HEK293 (cell line): ENCODE data around the gene PEX26.

Experiments used
- CTCF ChIA-PET: fragments of 350-600 bp; formaldehyde crosslinking; extraction: SDS; loops from one replicate; lab custom pipeline; 2021; ENCODE audit warnings: antibody characterized with exemption; lab: Yijun Ruan, JAX
- POLR2A ChIA-PET: fragments of 300-600 bp; formaldehyde crosslinking; extraction: SDS; loops from one replicate; lab custom pipeline; 2020; ENCODE audit warnings: antibody characterized with exemption, inconsistent platforms; lab: Yijun Ruan, JAX
- H3K27ac ChIP-seq: fragments of 200-500 bp; sonication (Bioruptor generic); 2 replicates; pipeline ENCODE4 v1.5.1; 2014; ENCODE audit warnings: low read depth, low read length, control low read depth, inconsistent platforms; ENCODE audit errors: extremely low read depth
- H3K36me3 ChIP-seq, 2 experiments: fragments of 200-500 bp in 1 of 2; sonication (Bioruptor generic) in 1 of 2; 1 replicate in 1 of 2; 2 replicates in 1 of 2; pipeline ENCODE4 v1.5.1; 2014 to 2017; ENCODE audit warnings: inconsistent platforms in 2 of 2, low read length in 2 of 2; ENCODE audit not compliant: control insufficient read depth in 2 of 2, insufficient read depth in 1 of 2
- H3K4me1 ChIP-seq: fragments of 200-500 bp; sonication (Bioruptor generic); 2 replicates; pipeline ENCODE4 v1.5.1; 2014; ENCODE audit warnings: mild to moderate bottlenecking, low read length, inconsistent platforms; ENCODE audit not compliant: control insufficient read depth, insufficient read depth
- H3K4me3 ChIP-seq: 2 replicates; pipeline ENCODE4 v1.5.1; 2011; ENCODE audit warnings: low read depth, mild to moderate bottlenecking, control low read depth, low read length, moderate library complexity
- H3K9me3 ChIP-seq: fragments of 200-500 bp; sonication (Bioruptor generic); 2 replicates; pipeline ENCODE4 v1.5.1; 2014; ENCODE audit warnings: low read depth, low read length, inconsistent platforms; ENCODE audit not compliant: control insufficient read depth, insufficient read depth
- EGR2 ChIP-seq: fragments of 450-650 bp; formaldehyde crosslinking; IDR thresholded peaks from 2 replicates; pipeline ENCODE4 v1.5.1; 2016; ENCODE audit warnings: low read depth, missing biosample characterization, missing genetic modification characterization
- FEZF1 ChIP-seq: fragments of 450-650 bp; formaldehyde crosslinking; IDR thresholded peaks from 2 replicates; pipeline ENCODE4 v1.5.1; 2016; ENCODE audit warnings: missing biosample characterization, missing genetic modification characterization
- PBX3 ChIP-seq: sonication (generic); formaldehyde crosslinking; IDR thresholded peaks from 2 replicates; pipeline ENCODE4 v1.8.1; 2022; ENCODE audit warnings: mild to moderate bottlenecking, moderate library complexity, missing genetic modification reagents
- ZBTB1 ChIP-seq: fragments of 450-650 bp; formaldehyde crosslinking; IDR thresholded peaks from 2 replicates; pipeline ENCODE4 v1.5.1; 2016; ENCODE audit warnings: missing biosample characterization, missing genetic modification characterization
- ZBTB20 ChIP-seq: fragments of 450-650 bp; formaldehyde crosslinking; IDR thresholded peaks from 2 replicates; pipeline ENCODE4 v1.5.1; 2016; ENCODE audit warnings: missing biosample characterization, missing genetic modification characterization
- ZFHX2 ChIP-seq: fragments of 450-650 bp; formaldehyde crosslinking; conservative IDR thresholded peaks from 2 replicates; pipeline ENCODE4 v1.5.1; 2016; ENCODE audit warnings: missing biosample characterization, missing genetic modification characterization
- ZFP41 ChIP-seq: fragments of 450-650 bp; formaldehyde crosslinking; IDR thresholded peaks from 2 replicates; pipeline ENCODE4 v1.5.1; 2016; ENCODE audit warnings: missing biosample characterization, missing genetic modification characterization, borderline replicate concordance
- ZNF174 ChIP-seq: fragments of 450-650 bp; formaldehyde crosslinking; IDR thresholded peaks from 2 replicates; pipeline ENCODE4 v1.5.0; 2017; ENCODE audit warnings: missing biosample characterization, mild to moderate bottlenecking, missing genetic modification characterization
- ZNF274 ChIP-seq, 2 experiments: fragments of 200-500 bp in 1 of 2; fragments of 450-650 bp in 1 of 2; sonication (Bioruptor generic) in 1 of 2; formaldehyde crosslinking in 1 of 2; IDR thresholded peaks; 2 replicates each; pipeline versions ENCODE4 v1.5.1 to v1.6.1; 2014 to 2016; ENCODE audit warnings: borderline replicate concordance in 1 of 2, inconsistent platforms in 1 of 2, low read length in 1 of 2, missing biosample characterization in 1 of 2, missing genetic modification characterization in 1 of 2
- ZNF404 ChIP-seq: fragments of 450-650 bp; formaldehyde crosslinking; IDR thresholded peaks from 2 replicates; pipeline ENCODE4 v1.5.1; 2017; ENCODE audit warnings: missing biosample characterization, missing genetic modification characterization
- ZNF433 ChIP-seq: fragments of 450-650 bp; formaldehyde crosslinking; IDR thresholded peaks from 2 replicates; pipeline ENCODE4 v1.5.1; 2016; ENCODE audit warnings: missing biosample characterization, missing genetic modification characterization, low read depth
- ZNF473 ChIP-seq: fragments of 450-650 bp; formaldehyde crosslinking; IDR thresholded peaks from 2 replicates; pipeline ENCODE4 v1.5.1; 2017; ENCODE audit warnings: missing biosample characterization, missing genetic modification characterization
- ZNF514 ChIP-seq: fragments of 450-650 bp; formaldehyde crosslinking; IDR thresholded peaks from 2 replicates; pipeline ENCODE4 v1.5.1; 2016; ENCODE audit warnings: missing biosample characterization, missing genetic modification characterization
- ZNF558 ChIP-seq: fragments of 450-650 bp; formaldehyde crosslinking; IDR thresholded peaks from 2 replicates; pipeline ENCODE4 v1.5.1; 2016; ENCODE audit warnings: missing biosample characterization, missing genetic modification characterization
- ZNF664 ChIP-seq: fragments of 450-650 bp; formaldehyde crosslinking; IDR thresholded peaks from 2 replicates; pipeline ENCODE4 v1.5.1; 2016; ENCODE audit warnings: missing biosample characterization, missing genetic modification characterization
- ZNF791 ChIP-seq: fragments of 450-650 bp; formaldehyde crosslinking; IDR thresholded peaks from 2 replicates; pipeline ENCODE4 v1.5.1; 2016; ENCODE audit warnings: missing biosample characterization, missing genetic modification characterization
- ZSCAN16 ChIP-seq: fragments of 450-650 bp; formaldehyde crosslinking; IDR thresholded peaks from 2 replicates; pipeline ENCODE4 v1.5.1; 2016; ENCODE audit warnings: missing biosample characterization, missing genetic modification characterization
- TF ChIP-seq, protein P1 (sequence below): fragments of 450-650 bp; formaldehyde crosslinking; IDR thresholded peaks from 2 replicates; pipeline ENCODE4 v1.5.1; 2016; ENCODE audit warnings: missing biosample characterization, missing genetic modification characterization
- TF ChIP-seq, protein P2 (sequence below): fragments of 450-650 bp; formaldehyde crosslinking; IDR thresholded peaks from 2 replicates; pipeline ENCODE4 v1.5.1; 2016; ENCODE audit warnings: missing biosample characterization, missing genetic modification characterization

PEX26 gene

DNA sequence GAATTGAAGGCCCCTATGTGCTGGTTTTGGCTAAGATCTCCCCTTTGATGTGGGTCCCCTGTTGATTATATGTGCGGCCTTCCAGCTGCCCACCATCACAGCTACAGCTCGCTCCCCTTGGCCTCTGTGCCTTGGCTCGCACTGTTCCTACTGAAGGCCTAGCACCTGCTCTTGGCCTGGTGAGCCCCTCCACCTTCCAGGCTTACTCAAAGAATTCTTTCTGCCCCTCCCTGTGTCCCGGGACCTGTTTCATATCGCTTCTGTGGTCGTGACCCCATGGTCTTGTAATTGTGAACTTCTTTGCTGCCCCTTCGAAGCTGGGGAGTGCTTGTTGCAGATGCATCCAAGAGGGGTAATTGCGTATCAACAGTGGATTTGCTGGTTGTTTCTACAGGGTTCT, 12.5 kb downstream of the PEX26 start:
- ChIA-PET POLR2A (interaction anchor here (1.2 kb wide), 1 partner anchor 11 kb away, joined by 3 read pairs; no protein-coding TSS in a partner anchor), CTCF (interaction anchor here (0.6 to 1.1 kb wide), 4 partner anchors 13 to 713 kb away, joined by 3 to 4 read pairs (median 3); no protein-coding TSS in a partner anchor)
- no peak overlapping the region for H3K4me3 ChIP-seq
- H3K36me3 ChIP-seq, result peaks cover 33 to 66% of the 10 kb centered on the region in 2 experiments
- no peak for TF ChIP-seq ZNF664 (tag by site-specific recombination)
- TF ChIP-seq PBX3 (CRISPR knock-in tag), result no peak
- TF ChIP-seq ZSCAN16 (tag by site-specific recombination), result no peak
- TF ChIP-seq, protein P1, sequence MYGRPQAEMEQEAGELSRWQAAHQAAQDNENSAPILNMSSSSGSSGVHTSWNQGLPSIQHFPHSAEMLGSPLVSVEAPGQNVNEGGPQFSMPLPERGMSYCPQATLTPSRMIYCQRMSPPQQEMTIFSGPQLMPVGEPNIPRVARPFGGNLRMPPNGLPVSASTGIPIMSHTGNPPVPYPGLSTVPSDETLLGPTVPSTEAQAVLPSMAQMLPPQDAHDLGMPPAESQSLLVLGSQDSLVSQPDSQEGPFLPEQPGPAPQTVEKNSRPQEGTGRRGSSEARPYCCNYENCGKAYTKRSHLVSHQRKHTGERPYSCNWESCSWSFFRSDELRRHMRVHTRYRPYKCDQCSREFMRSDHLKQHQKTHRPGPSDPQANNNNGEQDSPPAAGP (tag by site-specific recombination), result no peak
- TF ChIP-seq ZNF473 (tag by site-specific recombination), result no peak
- TF ChIP-seq ZNF404, result no peak
- no peak for TF ChIP-seq ZNF514 (tag by site-specific recombination)
- TF ChIP-seq ZNF791 (tag by site-specific recombination), result no peak
- no peak for TF ChIP-seq ZNF558 (tag by site-specific recombination)
- no peak for TF ChIP-seq ZBTB20 (tag by site-specific recombination)
- no peak for TF ChIP-seq ZBTB1 (tag by site-specific recombination)
- no peaks in the 10 kb centered on the region for H3K9me3 ChIP-seq
- no peaks in the 10 kb centered on the region for H3K4me1 ChIP-seq
- no peak overlapping the region for H3K27ac ChIP-seq

DNA sequence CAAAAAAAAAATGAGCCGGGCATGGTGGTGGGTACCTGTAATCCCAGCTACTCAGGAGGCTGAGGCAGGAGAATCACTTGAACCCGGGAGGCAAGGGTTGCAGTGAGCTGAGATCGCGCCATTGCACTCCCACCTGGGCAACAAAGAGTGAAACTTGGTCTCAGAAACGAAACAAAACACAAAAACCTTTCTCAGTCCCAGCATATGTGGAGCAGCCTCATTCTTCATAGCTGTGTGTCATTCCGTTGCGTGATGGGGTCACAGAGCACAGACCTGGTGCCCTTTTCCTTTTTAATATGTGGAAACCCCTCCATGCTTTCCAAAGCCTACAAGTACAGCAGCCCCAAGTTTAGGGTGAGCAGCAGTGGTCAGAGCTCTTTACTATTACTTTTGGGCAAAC, 13.7 kb downstream of the PEX26 start:
- H3K4me1 ChIP-seq, result no peaks in the 10 kb centered on the region
- no peaks in the 10 kb centered on the region for H3K9me3 ChIP-seq
- H3K36me3 ChIP-seq, result peaks cover 21 to 57% of the 10 kb centered on the region in 2 experiments; a peak in 2 of 3 replicates
- TF ChIP-seq ZFP41, result no peak
- TF ChIP-seq ZNF274 (IDR thresholded peaks at IDR 0.05; ENCODE audit: low read length), result no peak
- no peak for TF ChIP-seq ZNF274 (tag by site-specific recombination; IDR thresholded peaks at IDR 0.05; ENCODE audit: borderline replicate concordance)
- TF ChIP-seq ZBTB20 (tag by site-specific recombination), result no peak
- TF ChIP-seq, protein P1 (tag by site-specific recombination), result no peak
- TF ChIP-seq, protein P2, sequence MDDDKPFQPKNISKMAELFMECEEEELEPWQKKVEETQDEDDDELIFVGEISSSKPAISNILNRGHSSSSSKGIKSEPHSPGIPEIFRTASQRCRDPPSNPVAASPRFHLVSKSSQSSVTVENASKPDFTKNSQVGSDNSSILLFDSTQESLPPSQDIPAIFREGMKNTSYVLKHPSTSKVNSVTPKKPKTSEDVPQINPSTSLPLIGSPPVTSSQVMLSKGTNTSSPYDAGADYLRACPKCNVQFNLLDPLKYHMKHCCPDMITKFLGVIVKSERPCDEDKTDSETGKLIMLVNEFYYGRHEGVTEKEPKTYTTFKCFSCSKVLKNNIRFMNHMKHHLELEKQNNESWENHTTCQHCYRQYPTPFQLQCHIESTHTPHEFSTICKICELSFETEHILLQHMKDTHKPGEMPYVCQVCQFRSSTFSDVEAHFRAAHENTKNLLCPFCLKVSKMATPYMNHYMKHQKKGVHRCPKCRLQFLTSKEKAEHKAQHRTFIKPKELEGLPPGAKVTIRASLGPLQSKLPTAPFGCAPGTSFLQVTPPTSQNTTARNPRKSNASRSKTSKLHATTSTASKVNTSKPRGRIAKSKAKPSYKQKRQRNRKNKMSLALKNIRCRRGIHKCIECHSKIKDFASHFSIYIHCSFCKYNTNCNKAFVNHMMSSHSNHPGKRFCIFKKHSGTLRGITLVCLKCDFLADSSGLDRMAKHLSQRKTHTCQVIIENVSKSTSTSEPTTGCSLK (tag by site-specific recombination), result no peak
- TF ChIP-seq, all 188 proteins: peak for 0
- no peak overlapping the region for H3K4me3 ChIP-seq
- CTCF ChIA-PET, result no interaction called here
- POLR2A ChIA-PET, result interaction anchor here (1.3 kb wide), 1 partner anchor 9 kb away, joined by 3 read pairs; no protein-coding TSS in a partner anchor
- no peak overlapping the region for H3K27ac ChIP-seq

GRCh38 chr22:18091916-18092526, 14.2 kb downstream of the PEX26 start:
- ChIA-PET POLR2A (interaction anchor here (0.6 to 1.3 kb wide), 2 partner anchors 9 to 14 kb away, joined by 3 read pairs; no protein-coding TSS in a partner anchor), CTCF (interaction anchor here (0.6 to 1.2 kb wide), 3 partner anchors 20 to 262 kb away, joined by 3 to 6 read pairs (median 3); no protein-coding TSS in a partner anchor)
- Histone ChIP-seq H3K4me3 (no peak overlapping the region), H3K9me3 (no peaks in the 10 kb centered on the region), H3K4me1 (no peaks in the 10 kb centered on the region), H3K36me3 (peaks cover 18 to 53% of the 10 kb centered on the region in 2 experiments; a peak in 2 of 3 replicates), H3K27ac (no peak overlapping the region)
- TF ChIP-seq ZFHX2 (0 out of 2 replicates have a peak, but pooled peaks have one; percentile 26), ZNF174 (tag by site-specific recombination) (no peak), EGR2 (peak; percentile 63), ZNF433 (tag by site-specific recombination) (no peak), FEZF1 (tag by site-specific recombination) (no peak)
